Measurements from ENCODE around the gene FAM3D.

FAM3D gene

GRCh38 chr3:58638591-58638990, 28.0 kb downstream of the FAM3D start:
- no peaks in the 10 kb centered on the region for H3K27me3 ChIP-seq (ENCODE audit: insufficient read depth, low read length, poor library complexity, severe bottlenecking)
- H3K4me2 ChIP-seq (ENCODE audit: low read depth, low read length, poor library complexity, severe bottlenecking) = no peak overlapping the region
- no peaks in the 10 kb centered on the region for H3K9me3 ChIP-seq (ENCODE audit: insufficient read depth, low read depth, low read length)
- TF ChIP-seq EZH2phosphoT487 (IDR thresholded peaks at IDR 0.05; ENCODE audit: borderline replicate concordance) = no peak
- TF ChIP-seq CTCF (conservative IDR thresholded peaks at IDR 0.05; ENCODE audit: low read length) = no peak
- H2AFZ ChIP-seq (ENCODE audit: low read length) = no peak overlapping the region
- no peaks in the 10 kb centered on the region for H4K20me1 ChIP-seq (ENCODE audit: insufficient read depth, low read length, poor library complexity, severe bottlenecking)
- no peaks in the 10 kb centered on the region for H3K79me2 ChIP-seq (ENCODE audit: insufficient read depth, low read length)
- no peaks in the 10 kb centered on the region for H3K9me2 ChIP-seq (replicated peaks; ENCODE audit: low read depth, low read length)
- H3K36me3 ChIP-seq (ENCODE audit: insufficient read depth, low read length) = no peaks in the 10 kb centered on the region
- H3K4me1 ChIP-seq (ENCODE audit: insufficient read depth, low read length, poor library complexity, severe bottlenecking) = no peaks in the 10 kb centered on the region
- H3F3A ChIP-seq (ENCODE audit: low read depth) = no peaks in the 10 kb centered on the region
- H3K9ac ChIP-seq (ENCODE audit: low read depth, low read length, poor library complexity, severe bottlenecking) = no peak overlapping the region
- no peak overlapping the region for H3K4me3 ChIP-seq (ENCODE audit: low read length, poor library complexity, severe bottlenecking)

GRCh38 chr3:58637509-58637908, 29.1 kb downstream of the FAM3D start:
- H3F3A ChIP-seq (ENCODE audit: low read depth) = no peaks in the 10 kb centered on the region
- H3K36me3 ChIP-seq (ENCODE audit: insufficient read depth, low read length) = no peaks in the 10 kb centered on the region
- H3K4me2 ChIP-seq (ENCODE audit: low read depth, low read length, poor library complexity, severe bottlenecking) = no peak overlapping the region
- no peaks in the 10 kb centered on the region for H3K9me2 ChIP-seq (replicated peaks; ENCODE audit: low read depth, low read length)
- H3K27me3 ChIP-seq (ENCODE audit: insufficient read depth, low read length, poor library complexity, severe bottlenecking) = no peaks in the 10 kb centered on the region
- no peak overlapping the region for H3K9ac ChIP-seq (ENCODE audit: low read depth, low read length, poor library complexity, severe bottlenecking)
- H2AFZ ChIP-seq (ENCODE audit: low read length) = no peak overlapping the region
- no peaks in the 10 kb centered on the region for H4K20me1 ChIP-seq (ENCODE audit: insufficient read depth, low read length, poor library complexity, severe bottlenecking)
- no peaks in the 10 kb centered on the region for H3K4me1 ChIP-seq (ENCODE audit: insufficient read depth, low read length, poor library complexity, severe bottlenecking)
- no peaks in the 10 kb centered on the region for H3K9me3 ChIP-seq (ENCODE audit: insufficient read depth, low read depth, low read length)
- no peak for TF ChIP-seq EZH2phosphoT487 (IDR thresholded peaks at IDR 0.05; ENCODE audit: borderline replicate concordance)
- no peak for TF ChIP-seq CTCF (conservative IDR thresholded peaks at IDR 0.05; ENCODE audit: low read length)
- H3K79me2 ChIP-seq (ENCODE audit: insufficient read depth, low read length) = no peaks in the 10 kb centered on the region
- H3K4me3 ChIP-seq (ENCODE audit: low read length, poor library complexity, severe bottlenecking) = no peak overlapping the region

- Histone ChIP-seq H3K4me1 (ENCODE audit: insufficient read depth, low read length, poor library complexity, severe bottlenecking) (no peaks in the 10 kb centered on the region), H3K79me2 (ENCODE audit: insufficient read depth, low read length) (no peaks in the 10 kb centered on the region), H3K36me3 (ENCODE audit: insufficient read depth, low read length) (no peaks in the 10 kb centered on the region), H4K20me1 (ENCODE audit: insufficient read depth, low read length, poor library complexity, severe bottlenecking) (no peaks in the 10 kb centered on the region), H3K9ac (ENCODE audit: low read depth, low read length, poor library complexity, severe bottlenecking) (no peak overlapping the region), H3K9me3 (ENCODE audit: insufficient read depth, low read depth, low read length) (no peaks in the 10 kb centered on the region), H3F3A (ENCODE audit: low read depth) (no peaks in the 10 kb centered on the region), H3K4me3 (ENCODE audit: low read length, poor library complexity, severe bottlenecking) (no peak overlapping the region), H2AFZ (ENCODE audit: low read length) (no peak overlapping the region), H3K9me2 (replicated peaks; ENCODE audit: low read depth, low read length) (no peaks in the 10 kb centered on the region), H3K27me3 (ENCODE audit: insufficient read depth, low read length, poor library complexity, severe bottlenecking) (no peaks in the 10 kb centered on the region), H3K4me2 (ENCODE audit: low read depth, low read length, poor library complexity, severe bottlenecking) (no peak overlapping the region)
- TF ChIP-seq EZH2phosphoT487 (IDR thresholded peaks at IDR 0.05; ENCODE audit: borderline replicate concordance) = no peak
- no peak for TF ChIP-seq CTCF (conservative IDR thresholded peaks at IDR 0.05; ENCODE audit: low read length)
These were observed 30.9 kb downstream of the FAM3D start for GRCh38 chr3:58635371-58636285.

All from Loucy (cell line).